H1 (cell line): ENCODE data around the gene ZNF408. TPM values are rescaled to one million over a fixed set of nuclear protein-coding genes. Genes with fewer than 3 reads are reported as not detected.

ENCODE experiments used
- CHD7 ChIP-seq: fragments of 300-600 bp; sonication (generic); IDR thresholded peaks from 2 replicates; pipeline ENCODE4 v1.7.1; 2012; ENCODE audit warnings: low read length, moderate library complexity, mild to moderate bottlenecking, inconsistent platforms; ENCODE audit not compliant: insufficient replicate concordance
- CREB1 ChIP-seq: IDR thresholded peaks from 2 replicates; pipeline ENCODE4 v1.6.1; 2012; ENCODE audit warnings: inconsistent platforms
- EGR1 ChIP-seq: IDR thresholded peaks from 2 replicates; pipeline ENCODE4 v1.6.1; 2011; ENCODE audit warnings: low read depth, low read length, borderline replicate concordance
- GABPA ChIP-seq: IDR thresholded peaks from 2 replicates; pipeline ENCODE4 v1.6.1; 2011; ENCODE audit warnings: mild to moderate bottlenecking, low read length, moderate library complexity, borderline replicate concordance; ENCODE audit not compliant: insufficient read depth
- MAX ChIP-seq: IDR thresholded peaks from 2 replicates; pipeline ENCODE4 v1.6.1; 2012; ENCODE audit warnings: inconsistent platforms
- RFX5 ChIP-seq: IDR thresholded peaks from 2 replicates; pipeline ENCODE4 v1.6.1; 2011; ENCODE audit warnings: low read depth, low read length, improper control_type of control experiment, borderline replicate concordance
- SP1 ChIP-seq: IDR thresholded peaks from 2 replicates; pipeline ENCODE4 v1.6.1; 2011; ENCODE audit warnings: low read depth, low read length
- SP2 ChIP-seq: IDR thresholded peaks from 2 replicates; pipeline ENCODE4 v1.6.1; 2012; ENCODE audit warnings: mild to moderate bottlenecking, low read length, inconsistent platforms
- SUZ12 ChIP-seq: fragments of 200-600 bp; sonication (generic); IDR thresholded peaks from 2 replicates; pipeline ENCODE4 v1.6.1; 2012; ENCODE audit warnings: mild to moderate bottlenecking, inconsistent platforms, low read length, moderate library complexity, mixed read lengths
- YY1 ChIP-seq: IDR thresholded peaks from 2 replicates; pipeline ENCODE4 v1.6.1; 2011; ENCODE audit warnings: low read depth, mild to moderate bottlenecking, low read length
- polyA plus RNA-seq, 7 experiments: library from polyadenylated mRNA; depleted of rRNA in 3 of 7; stranded (reverse) in 5 of 7; unstranded in 2 of 7; fragments of >200 nt in 5 of 7; fragments of 200-250 nt in 2 of 7; gene quantifications; 1 replicate in 5 of 7; 2 replicates in 1 of 7; 4 replicates in 1 of 7; pipeline versions ENCODE4 v1.2.1 to v1.2.3, GENCODE V29; 2011 to 2013; ENCODE audit warnings: missing spikeins in 2 of 7, mixed read lengths in 2 of 7
- total RNA-seq: library from RNA; stranded (reverse); fragmentation: NEBNext Ultra II Directional; extraction: Animal tissue kit (Norgen Biotek cat#: 25700); gene quantifications from 2 replicates; pipeline ENCODE4 v1.2.1, GENCODE V29; 2021

ZNF408 gene
- total and polyA plus RNA-seq, 2 of the 8 experiments (the other 6 are each of a cell fraction or from before 2014, with no cell fraction given): 10.7 to 11.0 TPM

GRCh38 chr11:46700241-46701077 is at the start of gene ZNF408, which contains the start of gene ARHGAP1 (continued):
- peak; percentile 73 for TF ChIP-seq MAX
- no peak for TF ChIP-seq RFX5
- TF ChIP-seq SP2: no peak
- no peak for TF ChIP-seq EGR1
- no peak for TF ChIP-seq SP1
- TF ChIP-seq YY1: peak; percentile 73; the same call in 1 of the 2 replicates
- TF ChIP-seq SUZ12: no peak
- TF ChIP-seq CHD7: no peak
- peak; percentile 75 for TF ChIP-seq CREB1
- peak; percentile 95 for TF ChIP-seq GABPA
